ENCODE data around the gene TACC2.

DNA sequence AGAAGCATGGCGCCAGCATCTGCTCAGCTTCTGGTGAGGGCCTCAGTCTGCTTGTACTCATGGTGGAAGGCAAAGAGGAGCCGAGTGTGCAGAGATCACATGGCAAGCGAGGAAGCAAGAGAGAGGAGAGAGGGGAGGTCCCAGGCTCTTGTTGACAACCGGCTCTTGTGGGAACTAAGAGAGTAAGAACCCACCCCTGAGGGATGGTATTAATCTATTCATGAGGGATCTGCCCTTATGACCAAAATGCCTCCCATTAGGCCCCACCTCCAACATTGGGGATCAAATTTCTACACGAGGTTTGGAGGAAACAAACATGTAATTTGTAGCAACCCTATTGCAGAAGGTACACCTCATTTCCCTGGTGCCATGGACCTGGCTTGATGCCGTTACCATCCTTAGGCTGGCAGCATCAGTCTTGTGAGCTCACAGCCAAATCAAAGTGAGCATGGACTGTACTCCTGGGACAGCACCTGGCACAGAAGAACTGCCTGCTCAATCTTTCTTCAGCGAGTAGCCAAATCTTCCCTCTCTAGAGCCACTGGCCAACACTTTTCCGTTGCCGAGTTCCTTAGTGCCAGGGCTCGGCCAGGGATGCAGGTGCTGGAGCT lies 288.7 kb downstream of the TACC2 start:
- TF ChIP-seq, protein P1, sequence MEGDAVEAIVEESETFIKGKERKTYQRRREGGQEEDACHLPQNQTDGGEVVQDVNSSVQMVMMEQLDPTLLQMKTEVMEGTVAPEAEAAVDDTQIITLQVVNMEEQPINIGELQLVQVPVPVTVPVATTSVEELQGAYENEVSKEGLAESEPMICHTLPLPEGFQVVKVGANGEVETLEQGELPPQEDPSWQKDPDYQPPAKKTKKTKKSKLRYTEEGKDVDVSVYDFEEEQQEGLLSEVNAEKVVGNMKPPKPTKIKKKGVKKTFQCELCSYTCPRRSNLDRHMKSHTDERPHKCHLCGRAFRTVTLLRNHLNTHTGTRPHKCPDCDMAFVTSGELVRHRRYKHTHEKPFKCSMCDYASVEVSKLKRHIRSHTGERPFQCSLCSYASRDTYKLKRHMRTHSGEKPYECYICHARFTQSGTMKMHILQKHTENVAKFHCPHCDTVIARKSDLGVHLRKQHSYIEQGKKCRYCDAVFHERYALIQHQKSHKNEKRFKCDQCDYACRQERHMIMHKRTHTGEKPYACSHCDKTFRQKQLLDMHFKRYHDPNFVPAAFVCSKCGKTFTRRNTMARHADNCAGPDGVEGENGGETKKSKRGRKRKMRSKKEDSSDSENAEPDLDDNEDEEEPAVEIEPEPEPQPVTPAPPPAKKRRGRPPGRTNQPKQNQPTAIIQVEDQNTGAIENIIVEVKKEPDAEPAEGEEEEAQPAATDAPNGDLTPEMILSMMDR (IDR thresholded peaks at IDR 0.05) = no peak
- no peak for TF ChIP-seq POLR2A (IDR thresholded peaks at IDR 0.05)
